Natural killer cell (primary cell): ENCODE measurements around the gene TOP3B. TPM values are rescaled to one million over a fixed set of nuclear protein-coding genes. Genes with fewer than 3 reads are reported as not detected.

ENCODE experiments used
- ATAC-seq, 3 donors: fragments of 150-1000 bp in 2 of 3; fragments of 200-7000 bp in 1 of 3; cut with Tn5 transposase; 1 replicate in 1 of 3; 2 replicates in 2 of 3; pipeline ENCODE4 v1.10.0; 2021; ENCODE audit warnings: mild to moderate bottlenecking in 2 of 3, moderate library complexity in 2 of 3
- DNase-seq, 2 donors: peaks; one replicate each; pipeline versions ENCODE4 v3.0.0 to v3.0.0-alpha.2; 2013 to 2021; ENCODE audit warnings: mixed read lengths in 1 of 2
- H3K27ac ChIP-seq: one replicate; pipeline ENCODE4 v1.5.1; 2013; ENCODE audit warnings: mild to moderate bottlenecking, low read length
- H3K27me3 ChIP-seq: one replicate; pipeline ENCODE4 v1.6.1; 2013; ENCODE audit warnings: low read length; ENCODE audit not compliant: control insufficient read depth, insufficient read depth
- H3K36me3 ChIP-seq: one replicate; pipeline ENCODE4 v1.6.1; 2013; ENCODE audit warnings: low read length; ENCODE audit not compliant: control insufficient read depth, insufficient read depth
- H3K4me1 ChIP-seq: one replicate; pipeline ENCODE4 v1.6.1; 2013; ENCODE audit warnings: low read length; ENCODE audit not compliant: control insufficient read depth, insufficient read depth
- H3K4me3 ChIP-seq: one replicate; pipeline ENCODE4 v1.5.1; 2013; ENCODE audit warnings: low read length
- H3K9me3 ChIP-seq: one replicate; pipeline ENCODE4 v1.6.1; 2013; ENCODE audit warnings: low read length; ENCODE audit not compliant: control insufficient read depth, insufficient read depth
- H3K27ac Mint-ChIP-seq, 2 donors: one replicate each; pipeline ENCODE4 v1.8.0; 2022; ENCODE audit warnings: mild to moderate bottlenecking in 2 of 2, mixed read lengths in 2 of 2, moderate library complexity in 1 of 2
- H3K27me3 Mint-ChIP-seq, 2 donors: one replicate each; pipeline ENCODE4 v1.8.0; 2022; ENCODE audit warnings: low read depth in 2 of 2, mixed read lengths in 2 of 2
- H3K36me3 Mint-ChIP-seq: one replicate; pipeline ENCODE4 v1.8.0; 2022; ENCODE audit warnings: mixed read lengths
- H3K4me1 Mint-ChIP-seq, 2 donors: one replicate each; pipeline ENCODE4 v1.8.0; 2022; ENCODE audit warnings: mixed read lengths in 2 of 2
- H3K4me3 Mint-ChIP-seq: one replicate; pipeline ENCODE4 v1.8.0; 2022; ENCODE audit warnings: mild to moderate bottlenecking, moderate library complexity, mixed read lengths
- H3K9me3 Mint-ChIP-seq, 2 donors: one replicate each; pipeline ENCODE4 v1.8.0; 2022; ENCODE audit warnings: mixed read lengths in 2 of 2
- WGBS: methylation state at CpG from one replicate; pipeline ENCODE4 v1.1.7; 2013; ENCODE audit warnings: missing lambda C conversion rate; ENCODE audit not compliant: insufficient coverage; 5-methylcytosine and 5-hydroxymethylcytosine counted together
- intact Hi-C: fragments of 100-400 bp; cut with micrococcal nuclease; formaldehyde crosslinking; loops from one replicate; pipeline ENCODE4 v1.14.2; 2022
- total RNA-seq, 4 donors: library from RNA; stranded (reverse); fragments of 120-200 nt in 1 of 4; gene quantifications; one replicate each; pipeline versions ENCODE4 v1.2.3 to v1.2.4, GENCODE V29; 2013 to 2022
- TF ChIP-seq, protein P1 (sequence below): fragments of 200-600 bp; IDR thresholded peaks from one replicate; pipeline ENCODE4 v1.8.0; 2022; ENCODE audit warnings: antibody characterized with exemption

The TOP3B gene
- total RNA-seq, 3 donors from 2014 or later (not counting 1 experiment from before 2014, with no cell fraction given) = 45.8 to 66.0 (median 62.7) TPM

DNA sequence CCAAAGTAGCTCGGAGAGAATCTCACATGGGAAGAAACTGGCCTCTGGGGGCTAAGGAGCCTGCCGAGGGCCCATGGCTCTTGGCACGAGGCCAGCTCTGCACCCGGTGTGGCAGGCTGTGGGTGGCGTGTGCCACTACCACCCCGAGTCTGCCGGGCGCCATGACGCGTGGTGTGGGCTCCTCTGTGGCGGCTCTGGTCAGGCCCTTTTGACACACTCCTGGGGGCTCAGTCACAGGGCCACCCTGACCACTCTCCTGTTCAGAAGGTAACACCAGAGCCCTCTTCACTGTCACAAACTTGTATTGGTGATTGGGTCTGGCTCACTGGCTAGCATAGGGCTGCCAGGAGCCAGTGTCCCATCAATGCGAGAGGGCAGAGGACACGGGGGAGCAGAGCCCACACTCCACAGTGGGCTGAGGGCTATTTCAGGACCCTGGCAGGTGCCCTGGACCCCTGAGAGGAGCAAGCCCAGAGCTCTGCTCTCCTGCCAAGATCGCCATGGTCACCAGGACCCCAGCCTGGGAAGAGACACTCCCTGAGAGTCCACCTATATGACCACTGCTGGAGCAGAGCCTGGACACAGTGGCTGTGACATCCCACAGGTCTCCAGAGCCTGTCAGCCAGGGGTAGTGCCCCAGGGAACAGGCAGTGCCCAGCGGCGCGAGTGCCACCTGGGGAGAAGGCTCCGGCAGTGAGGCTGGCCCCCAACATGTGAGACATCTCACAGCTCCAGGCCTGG, 21.3 kb downstream of the TOP3B start:
- DNase-seq (no peak), ATAC-seq (no peak)
- Mint-ChIP-seq H3K36me3 (no peaks in the 10 kb centered on the region), H3K27ac (no peak overlapping the region), H3K9me3 (no peaks in the 10 kb centered on the region), H3K4me3 (no peak overlapping the region), H3K4me1 (no peaks in the 10 kb centered on the region), H3K27me3 (no peaks in the 10 kb centered on the region)
- intact Hi-C loops = no loop called here
- H3K4me1 ChIP-seq = no peaks in the 10 kb centered on the region
- no peak overlapping the region for H3K4me3 ChIP-seq
- 89% methylated on average over 18 of the region's 18 CpGs for WGBS
- H3K27me3 ChIP-seq = no peaks in the 10 kb centered on the region
- H3K36me3 ChIP-seq = peaks cover 54% of the 10 kb centered on the region
- no peaks in the 10 kb centered on the region for H3K9me3 ChIP-seq
- H3K27ac ChIP-seq = no peak overlapping the region
- TF ChIP-seq, protein P1, sequence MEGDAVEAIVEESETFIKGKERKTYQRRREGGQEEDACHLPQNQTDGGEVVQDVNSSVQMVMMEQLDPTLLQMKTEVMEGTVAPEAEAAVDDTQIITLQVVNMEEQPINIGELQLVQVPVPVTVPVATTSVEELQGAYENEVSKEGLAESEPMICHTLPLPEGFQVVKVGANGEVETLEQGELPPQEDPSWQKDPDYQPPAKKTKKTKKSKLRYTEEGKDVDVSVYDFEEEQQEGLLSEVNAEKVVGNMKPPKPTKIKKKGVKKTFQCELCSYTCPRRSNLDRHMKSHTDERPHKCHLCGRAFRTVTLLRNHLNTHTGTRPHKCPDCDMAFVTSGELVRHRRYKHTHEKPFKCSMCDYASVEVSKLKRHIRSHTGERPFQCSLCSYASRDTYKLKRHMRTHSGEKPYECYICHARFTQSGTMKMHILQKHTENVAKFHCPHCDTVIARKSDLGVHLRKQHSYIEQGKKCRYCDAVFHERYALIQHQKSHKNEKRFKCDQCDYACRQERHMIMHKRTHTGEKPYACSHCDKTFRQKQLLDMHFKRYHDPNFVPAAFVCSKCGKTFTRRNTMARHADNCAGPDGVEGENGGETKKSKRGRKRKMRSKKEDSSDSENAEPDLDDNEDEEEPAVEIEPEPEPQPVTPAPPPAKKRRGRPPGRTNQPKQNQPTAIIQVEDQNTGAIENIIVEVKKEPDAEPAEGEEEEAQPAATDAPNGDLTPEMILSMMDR = no peak

DNA sequence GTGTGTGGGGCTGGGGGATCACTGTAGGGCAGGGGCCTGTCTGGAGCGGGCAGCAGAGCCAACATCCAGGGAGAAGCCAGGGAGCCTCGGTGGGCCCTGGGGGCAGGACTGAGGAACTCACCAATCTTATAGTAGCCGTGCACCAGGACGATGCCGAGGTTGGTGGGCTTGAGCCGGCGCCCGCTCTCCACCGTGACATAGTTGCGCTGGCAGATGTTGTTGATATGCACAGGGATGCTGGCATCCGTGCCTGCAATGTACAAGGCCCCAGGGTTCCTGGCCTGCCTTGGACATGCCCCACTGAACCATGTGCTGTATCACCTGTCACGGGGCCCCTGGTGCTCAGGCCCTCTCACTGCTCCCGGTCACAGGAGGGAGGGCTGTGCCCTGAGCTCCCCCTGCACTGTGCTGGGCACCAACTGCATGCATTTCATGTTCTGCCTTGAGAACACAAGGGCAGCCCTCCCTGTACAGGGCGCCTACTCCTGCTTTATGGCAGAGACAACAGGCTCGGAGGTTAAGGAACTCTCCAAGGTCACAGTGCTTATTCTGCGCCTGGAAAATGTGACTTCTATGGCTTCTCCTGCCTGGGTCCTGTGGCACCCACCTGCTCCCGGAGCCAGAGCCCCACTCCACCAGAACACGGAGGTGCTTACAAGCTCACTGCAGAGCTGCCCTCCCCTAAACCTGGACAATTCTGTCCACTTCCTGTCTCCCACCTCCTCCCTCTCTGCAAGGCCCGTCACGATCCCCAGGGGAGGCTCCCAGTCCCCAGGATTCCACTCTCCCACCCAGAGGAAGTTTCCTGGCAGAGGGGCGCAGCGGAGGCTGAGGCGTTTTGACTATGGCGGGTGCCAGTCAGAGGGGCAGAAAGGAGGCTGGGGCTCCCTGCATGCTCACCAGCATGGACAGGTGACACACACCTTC, 22.1 kb downstream of the TOP3B start:
- Mint-ChIP-seq H3K36me3 (no peaks in the 10 kb centered on the region), H3K27ac (no peak overlapping the region), H3K4me3 (no peak overlapping the region), H3K27me3 (no peaks in the 10 kb centered on the region), H3K9me3 (no peaks in the 10 kb centered on the region), H3K4me1 (no peaks in the 10 kb centered on the region)
- TF ChIP-seq, protein P1 = no peak
- no peak overlapping the region for H3K27ac ChIP-seq
- no peak for ATAC-seq
- peaks cover 49% of the 10 kb centered on the region for H3K36me3 ChIP-seq
- intact Hi-C loops = no loop called here
- WGBS = 94% methylated on average over 24 of the region's 24 CpGs
- no peaks in the 10 kb centered on the region for H3K4me1 ChIP-seq
- H3K27me3 ChIP-seq = no peaks in the 10 kb centered on the region
- H3K4me3 ChIP-seq = no peak overlapping the region
- no peaks in the 10 kb centered on the region for H3K9me3 ChIP-seq
- DNase-seq = no peak

DNA sequence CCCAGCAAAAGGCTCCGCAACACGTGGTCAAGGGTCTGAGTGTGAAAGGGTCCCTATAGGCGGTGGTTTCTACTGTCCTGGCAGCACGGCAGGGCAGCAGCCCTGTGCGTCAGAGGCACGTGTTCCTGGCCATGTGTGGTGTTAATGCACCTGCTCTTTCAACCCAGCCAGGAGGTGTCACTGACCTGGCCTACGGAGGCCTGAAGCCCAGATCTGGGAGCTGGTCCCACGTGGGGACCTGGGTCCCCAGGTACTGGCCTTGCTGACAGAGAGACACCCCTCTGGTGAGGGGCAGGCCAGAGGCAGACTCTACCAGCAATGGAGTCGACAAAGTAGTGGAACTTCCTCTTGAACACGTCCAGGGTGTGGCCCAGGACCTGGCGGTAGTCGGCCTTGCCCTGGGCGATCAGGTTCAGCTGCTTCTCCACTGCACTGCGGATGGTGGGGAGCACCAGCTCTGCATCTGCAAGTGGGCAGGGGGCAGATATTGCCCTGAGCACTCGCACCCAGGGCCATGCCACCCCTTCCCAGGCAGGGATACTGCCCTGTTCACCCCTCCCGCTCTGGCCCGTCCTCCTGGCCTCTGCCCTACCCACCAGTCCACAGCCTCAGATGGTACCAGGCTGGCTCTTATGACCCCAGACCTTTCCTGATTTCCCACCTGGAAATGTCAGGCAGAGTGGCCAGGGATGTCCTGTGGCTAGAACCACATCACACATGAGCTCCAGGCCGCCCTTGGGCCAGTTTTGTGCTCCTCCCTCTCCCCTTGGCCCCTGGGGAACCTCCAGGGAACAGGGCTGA, 23.1 kb downstream of the TOP3B start:
- no peak overlapping the region for H3K27ac ChIP-seq
- TF ChIP-seq, protein P1 = no peak
- H3K36me3 ChIP-seq = peaks cover 40% of the 10 kb centered on the region
- H3K27me3 Mint-ChIP-seq = no peaks in the 10 kb centered on the region
- DNase-seq (no peak), ATAC-seq (no peak)
- H3K9me3 Mint-ChIP-seq = no peaks in the 10 kb centered on the region
- 94% methylated on average over 18 of the region's 18 CpGs for WGBS
- no peak overlapping the region for H3K4me3 ChIP-seq
- H3K4me1 Mint-ChIP-seq = no peaks in the 10 kb centered on the region
- intact Hi-C loops = no loop called here
- no peaks in the 10 kb centered on the region for H3K36me3 Mint-ChIP-seq
- H3K27me3 ChIP-seq = no peaks in the 10 kb centered on the region
- H3K27ac Mint-ChIP-seq = no peak overlapping the region
- H3K4me3 Mint-ChIP-seq = no peak overlapping the region
- H3K4me1 ChIP-seq = no peaks in the 10 kb centered on the region
- no peaks in the 10 kb centered on the region for H3K9me3 ChIP-seq
